HG03571 (cell line): ENCODE data around the gene C19orf25.

Source experiments
- ATAC-seq: cut with Tn5 transposase; IDR thresholded peaks from one replicate; pipeline ENCODE4 v1.9.1; 2021; ENCODE audit not compliant: unreplicated experiment

The C19orf25 gene

GRCh38 chr19:1496714-1497577 lies 17.9 kb upstream of the C19orf25 start:
- no peak for ATAC-seq

GRCh38 chr19:1495799-1496713 lies 17.0 kb upstream of the C19orf25 start:
- no peak for ATAC-seq

GRCh38 chr19:1495051-1495798 lies 16.2 kb upstream of the C19orf25 start:
- ATAC-seq: no peak

GRCh38 chr19:1494115-1494815 lies 15.2 kb upstream of the C19orf25 start:
- no peak for ATAC-seq

- ATAC-seq: no peak
Observed at GRCh38 chr19:1492474-1493006, 13.5 kb upstream of the C19orf25 start.

GRCh38 chr19:1491849-1492170 lies 12.8 kb upstream of the C19orf25 start:
- no peak for ATAC-seq

GRCh38 chr19:1491114-1491848 lies 12.3 kb upstream of the C19orf25 start, which contains the start of gene REEP6:
REEP6 (plus strand) TSS chr19:1491181; CDS start chr19:1491270, 89 bp downstream.
- no peak for ATAC-seq

GRCh38 chr19:1490311-1491113 lies 11.5 kb upstream of the C19orf25 start, which contains the start of gene PCSK4:
PCSK4 (minus strand) TSS chr19:1490350; CDS start chr19:1490346, 4 bp downstream.
- ATAC-seq: peak; percentile 78

GRCh38 chr19:1489463-1490310 lies 10.7 kb upstream of the C19orf25 start:
- no peak for ATAC-seq

GRCh38 chr19:1488282-1488601 lies 9.2 kb upstream of the C19orf25 start:
- ATAC-seq: no peak

GRCh38 chr19:1487576-1488281 lies 8.7 kb upstream of the C19orf25 start:
- ATAC-seq: no peak

- no peak for ATAC-seq
Observed at GRCh38 chr19:1486720-1487575, 7.9 kb upstream of the C19orf25 start.

- no peak for ATAC-seq
Observed at GRCh38 chr19:1483979-1484428, 5.0 kb upstream of the C19orf25 start.

- no peak for ATAC-seq
Observed at GRCh38 chr19:1483131-1483978, 4.3 kb upstream of the C19orf25 start.

GRCh38 chr19:1482361-1483130 lies 3.5 kb upstream of the C19orf25 start:
- no peak for ATAC-seq
